ENCODE data around the gene MSGN1. TPM values are rescaled to one million over a fixed set of nuclear protein-coding genes. Genes with fewer than 3 reads are reported as not detected.
A peak's percentile ranks its signal among the peaks of the same experiment; 100 is the strongest.
"Not testable (repeated sequence)": the region's sequence is repeated elsewhere in the genome, so short reads cannot be mapped to it uniquely, and the experiment has no call there.

MSGN1 gene
- total and polyA plus RNA-seq, 2 experiments from 2014 or later, result not detected

DNA sequence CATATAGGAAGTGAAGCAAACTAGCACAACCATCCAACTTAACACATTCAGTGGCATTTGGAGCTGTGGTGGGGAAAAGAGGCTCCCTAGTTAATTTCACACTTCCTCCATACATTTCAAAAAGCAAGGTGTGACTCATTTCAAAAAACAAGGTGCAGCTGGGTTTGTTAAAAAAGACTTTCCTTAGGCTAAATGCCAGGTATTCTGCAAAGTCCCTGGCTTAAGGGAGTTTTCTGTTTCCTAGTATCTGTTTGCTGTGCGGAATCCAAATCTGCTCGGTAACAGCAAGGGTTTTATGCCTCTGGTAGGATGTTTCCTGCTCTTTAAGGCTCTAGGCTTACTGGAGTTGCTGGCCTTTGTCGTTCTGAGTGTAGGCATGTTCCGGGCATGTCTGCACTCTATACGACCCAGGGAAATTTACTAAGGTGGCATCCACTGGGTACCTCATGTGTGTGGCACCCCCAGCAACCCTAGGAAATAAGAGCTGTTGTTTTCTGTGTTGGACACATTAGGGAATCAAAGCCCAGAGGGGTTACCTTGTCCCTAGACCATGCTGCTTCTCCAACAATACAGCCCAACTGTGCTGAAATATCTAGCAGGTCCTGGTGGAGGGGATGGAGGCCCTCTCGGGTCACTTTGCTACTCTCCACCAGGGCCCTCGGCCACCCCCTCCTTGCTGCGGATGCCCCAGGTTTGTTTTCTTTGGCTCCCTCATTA lies 634 bp upstream of the MSGN1 start:
- H3K36me3 ChIP-seq, result no peaks in the 10 kb centered on the region
- H3K9me3 ChIP-seq (ENCODE audit: low read depth), result no peaks in the 10 kb centered on the region
- no peak overlapping the region for H3K27ac ChIP-seq
- TF ChIP-seq, protein P1, sequence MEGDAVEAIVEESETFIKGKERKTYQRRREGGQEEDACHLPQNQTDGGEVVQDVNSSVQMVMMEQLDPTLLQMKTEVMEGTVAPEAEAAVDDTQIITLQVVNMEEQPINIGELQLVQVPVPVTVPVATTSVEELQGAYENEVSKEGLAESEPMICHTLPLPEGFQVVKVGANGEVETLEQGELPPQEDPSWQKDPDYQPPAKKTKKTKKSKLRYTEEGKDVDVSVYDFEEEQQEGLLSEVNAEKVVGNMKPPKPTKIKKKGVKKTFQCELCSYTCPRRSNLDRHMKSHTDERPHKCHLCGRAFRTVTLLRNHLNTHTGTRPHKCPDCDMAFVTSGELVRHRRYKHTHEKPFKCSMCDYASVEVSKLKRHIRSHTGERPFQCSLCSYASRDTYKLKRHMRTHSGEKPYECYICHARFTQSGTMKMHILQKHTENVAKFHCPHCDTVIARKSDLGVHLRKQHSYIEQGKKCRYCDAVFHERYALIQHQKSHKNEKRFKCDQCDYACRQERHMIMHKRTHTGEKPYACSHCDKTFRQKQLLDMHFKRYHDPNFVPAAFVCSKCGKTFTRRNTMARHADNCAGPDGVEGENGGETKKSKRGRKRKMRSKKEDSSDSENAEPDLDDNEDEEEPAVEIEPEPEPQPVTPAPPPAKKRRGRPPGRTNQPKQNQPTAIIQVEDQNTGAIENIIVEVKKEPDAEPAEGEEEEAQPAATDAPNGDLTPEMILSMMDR (IDR thresholded peaks at IDR 0.05; ENCODE audit: low read depth, low read length), result no peak
- H3K4me1 ChIP-seq (ENCODE audit: low read depth), result no peaks in the 10 kb centered on the region
- no peaks in the 10 kb centered on the region for H3K27me3 ChIP-seq
- no peak for DNase-seq (ENCODE audit: low read depth in 1 of 2, low spot score in 1 of 2)
- no peak overlapping the region for H3K4me3 ChIP-seq

DNA sequence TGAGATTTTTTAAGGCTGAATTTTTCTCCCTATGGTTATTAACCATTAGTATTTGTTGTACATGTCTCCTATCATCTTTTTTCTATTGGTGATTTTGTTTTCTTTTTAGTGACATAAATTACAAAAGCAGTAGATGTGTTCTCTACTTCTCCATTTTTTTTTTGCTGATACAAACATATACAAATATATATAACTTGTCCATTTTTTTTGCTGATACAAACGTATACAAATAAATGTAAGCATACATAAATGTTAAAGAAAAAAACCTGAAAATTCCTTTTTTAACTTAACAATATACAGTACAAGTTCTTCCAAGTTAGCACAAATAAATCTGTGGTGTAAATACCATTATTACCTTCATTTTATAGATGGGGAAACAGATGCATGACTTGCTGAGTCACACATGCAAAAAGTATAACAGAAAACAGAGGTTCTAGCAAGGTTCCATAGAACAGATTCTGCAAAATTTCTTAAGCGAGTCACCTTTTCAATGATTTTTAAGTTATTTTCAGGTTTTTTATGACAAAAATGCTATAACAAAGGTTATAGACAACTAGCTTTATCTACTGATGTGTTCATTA lies 2.1 kb downstream of the MSGN1 start:
- Histone ChIP-seq H3K4me3 (no peak overlapping the region), H3K27ac (no peak overlapping the region), H3K9me3 (ENCODE audit: low read depth) (no peaks in the 10 kb centered on the region), H3K27me3 (no peaks in the 10 kb centered on the region), H3K4me1 (ENCODE audit: low read depth) (peaks cover 16% of the 10 kb centered on the region), H3K36me3 (no peaks in the 10 kb centered on the region)
- TF ChIP-seq, protein P1 (IDR thresholded peaks at IDR 0.05; ENCODE audit: low read depth, low read length), result no peak
- no peak for DNase-seq (ENCODE audit: low read depth in 1 of 2, low spot score in 1 of 2)

DNA sequence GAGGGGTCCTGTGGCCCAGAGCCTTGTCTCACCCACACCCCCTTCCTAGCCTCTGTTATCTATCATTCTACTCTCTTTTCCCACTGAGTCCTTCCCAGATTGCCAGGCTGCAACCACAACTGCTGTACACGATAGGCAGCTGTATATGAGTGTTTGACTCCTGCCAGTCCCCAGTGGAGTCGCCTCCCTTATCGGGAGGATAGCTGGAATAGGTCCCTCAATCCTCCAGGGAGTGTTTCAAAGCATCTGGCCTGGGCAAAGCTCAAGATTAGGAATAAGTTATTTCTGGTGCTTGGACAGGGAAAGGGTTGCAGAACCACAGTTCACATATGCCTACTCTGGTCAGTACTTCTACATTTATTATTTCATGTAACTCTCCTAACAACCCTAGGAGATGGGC lies 4.8 kb downstream of the MSGN1 start:
- TF ChIP-seq, protein P1 (IDR thresholded peaks at IDR 0.05; ENCODE audit: low read depth, low read length), result no peak
- H3K4me3 ChIP-seq, result no peak overlapping the region
- peak overlapping the region; percentile 88 for H3K27ac ChIP-seq
- DNase-seq (ENCODE audit: low read depth in 1 of 2, low spot score in 1 of 2), result no peak
- peaks cover 16% of the 10 kb centered on the region for H3K4me1 ChIP-seq (ENCODE audit: low read depth)
- no peaks in the 10 kb centered on the region for H3K9me3 ChIP-seq (ENCODE audit: low read depth)
- no peaks in the 10 kb centered on the region for H3K27me3 ChIP-seq
- no peaks in the 10 kb centered on the region for H3K36me3 ChIP-seq

DNA sequence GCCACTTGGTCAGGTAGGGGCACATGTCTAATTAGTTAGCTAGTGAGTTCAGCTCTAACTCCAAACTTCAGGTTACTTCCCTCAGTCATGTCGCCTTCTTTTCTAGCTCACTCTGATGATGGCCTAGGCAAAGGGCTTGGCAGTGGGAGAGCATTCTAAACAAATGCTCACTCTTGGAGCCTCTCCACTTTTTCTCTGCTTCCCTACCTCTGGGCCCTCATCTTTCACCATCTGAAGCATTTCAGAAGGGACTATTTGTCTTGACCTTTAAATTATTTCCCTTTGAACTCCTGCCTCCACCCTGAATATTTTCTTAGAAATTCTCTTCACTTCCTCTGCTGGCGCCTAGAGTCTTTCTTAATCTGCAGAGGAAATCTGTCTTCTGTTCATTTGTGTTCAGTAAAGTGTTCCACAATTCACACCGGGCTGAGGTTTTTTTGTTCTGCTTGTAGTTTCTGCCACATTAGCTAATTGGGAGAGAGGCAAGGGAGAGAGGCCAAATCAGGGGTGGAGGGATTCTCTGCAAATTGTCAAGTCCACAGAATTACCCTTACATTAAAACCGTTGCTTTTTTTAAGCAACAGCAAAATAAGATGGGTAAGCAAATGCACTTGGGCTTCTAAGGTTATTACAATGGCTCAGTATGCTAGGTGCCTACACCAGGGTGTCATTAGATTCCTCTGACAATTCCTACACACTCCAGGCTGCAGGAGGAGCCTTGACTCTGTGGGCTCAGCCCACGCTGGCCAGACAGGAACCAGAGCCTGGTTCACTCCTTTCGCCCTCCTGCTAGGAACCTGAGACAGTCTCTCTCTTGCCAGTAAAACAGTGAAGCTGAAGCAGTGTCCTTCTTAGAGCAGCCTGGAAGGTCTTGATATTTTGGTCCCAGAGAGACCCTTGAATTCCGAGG lies 5.5 kb downstream of the MSGN1 start:
- Histone ChIP-seq H3K4me3 (no peak overlapping the region), H3K27ac (peak overlapping the region; percentile 88), H3K27me3 (no peaks in the 10 kb centered on the region), H3K9me3 (ENCODE audit: low read depth) (no peaks in the 10 kb centered on the region), H3K4me1 (ENCODE audit: low read depth) (peaks cover 16% of the 10 kb centered on the region), H3K36me3 (no peaks in the 10 kb centered on the region)
- DNase-seq (ENCODE audit: low read depth in 1 of 2, low spot score in 1 of 2), result peak; percentile 19 to 44
- TF ChIP-seq, protein P1 (IDR thresholded peaks at IDR 0.05; ENCODE audit: low read depth, low read length), result no peak

DNA sequence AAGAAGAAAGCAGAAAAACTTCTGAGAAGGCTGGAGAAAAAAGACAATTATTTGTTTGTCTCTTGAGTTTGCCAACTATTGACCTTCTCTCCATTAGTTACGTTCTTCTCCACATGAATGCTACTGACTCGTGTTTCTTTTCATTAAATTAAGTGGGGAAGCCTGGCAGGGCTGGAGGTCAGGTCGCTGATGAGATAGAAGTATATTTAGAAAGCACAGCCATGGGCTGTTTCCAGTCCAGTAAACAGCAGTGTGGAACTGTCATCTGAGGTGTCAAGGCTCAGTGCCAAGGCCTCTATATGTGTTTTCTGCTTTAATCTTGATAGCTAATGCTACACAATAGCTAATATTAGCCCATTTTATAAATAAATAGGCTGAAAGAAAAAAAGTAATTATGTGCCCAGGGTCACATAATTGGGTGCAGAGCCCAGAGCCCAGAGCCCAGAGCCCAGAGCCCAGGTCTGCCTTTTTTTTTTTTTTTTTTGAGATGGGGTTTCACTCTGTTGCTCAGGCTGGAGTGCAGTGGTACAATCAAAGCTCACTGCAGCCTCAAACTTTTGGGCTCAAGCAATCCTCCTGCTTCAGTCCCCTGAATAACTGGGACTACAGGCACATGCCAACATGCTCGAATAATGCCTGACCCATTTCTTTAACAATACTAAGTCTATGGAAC lies 6.3 kb downstream of the MSGN1 start:
- Histone ChIP-seq H3K27ac (peak overlapping the region; percentile 88), H3K27me3 (no peaks in the 10 kb centered on the region), H3K4me1 (ENCODE audit: low read depth) (peaks cover 16% of the 10 kb centered on the region), H3K9me3 (ENCODE audit: low read depth) (no peaks in the 10 kb centered on the region), H3K36me3 (no peaks in the 10 kb centered on the region), H3K4me3 (no peak overlapping the region)
- DNase-seq (ENCODE audit: low read depth in 1 of 2, low spot score in 1 of 2), result peak in 1 of 2 donors; percentile 33
- TF ChIP-seq, protein P1 (IDR thresholded peaks at IDR 0.05; ENCODE audit: low read depth, low read length), result no peak

DNA sequence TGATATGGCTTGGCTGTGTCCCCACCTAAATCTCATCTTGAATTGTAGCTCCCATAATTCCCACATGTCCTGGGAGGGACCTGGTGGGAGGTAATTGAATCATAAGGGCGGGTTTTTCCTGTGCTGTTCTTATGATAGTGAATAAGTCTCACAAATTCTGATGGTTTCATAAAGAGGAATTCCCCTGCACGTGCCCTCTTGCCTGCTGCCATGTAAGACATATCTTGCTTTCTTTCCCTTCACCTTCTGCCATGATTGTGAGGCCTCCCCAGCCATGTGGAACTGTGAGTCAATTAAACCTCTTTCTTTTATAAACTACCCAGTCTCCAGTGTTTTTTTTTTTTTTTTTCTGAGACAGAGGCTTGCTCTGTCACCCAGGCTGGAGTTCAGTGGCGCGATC lies 7.4 kb downstream of the MSGN1 start:
- not testable (repeated sequence) for DNase-seq (ENCODE audit: low read depth in 1 of 2, low spot score in 1 of 2); H3K27ac ChIP-seq; H3K4me3 ChIP-seq; H3K27me3 ChIP-seq; H3K36me3 ChIP-seq; H3K9me3 ChIP-seq (ENCODE audit: low read depth)
- peaks cover 16% of the 10 kb centered on the region for H3K4me1 ChIP-seq (ENCODE audit: low read depth)
